Muscle of leg (tissue), 11 donors: ENCODE data around the gene CAMTA1. TPM values are rescaled to one million over a fixed set of nuclear protein-coding genes. Genes with fewer than 3 reads are reported as not detected.
"Not testable (repeated sequence)": the region's sequence is repeated elsewhere in the genome, so short reads cannot be mapped to it uniquely, and the experiment has no call there.

Source experiments
- DNase-seq: peaks from one replicate; pipeline ENCODE4 v3.0.0; 2013
- H3K27ac ChIP-seq: one replicate; pipeline ENCODE4 v1.5.1; 2013; ENCODE audit warnings: mild to moderate bottlenecking, low read length, control low read depth
- H3K27me3 ChIP-seq: one replicate; pipeline ENCODE4 v1.6.1; 2013; ENCODE audit warnings: low read length; ENCODE audit not compliant: control insufficient read depth, insufficient read depth
- H3K36me3 ChIP-seq: one replicate; pipeline ENCODE4 v1.6.1; 2013; ENCODE audit warnings: low read length; ENCODE audit not compliant: control insufficient read depth, insufficient read depth
- H3K4me1 ChIP-seq: one replicate; pipeline ENCODE4 v1.6.1; 2013; ENCODE audit warnings: low read length; ENCODE audit not compliant: control insufficient read depth, insufficient read depth
- H3K4me3 ChIP-seq: one replicate; pipeline ENCODE4 v1.5.1; 2013; ENCODE audit warnings: low read length, control low read depth
- H3K9me3 ChIP-seq: replicated peaks from 2 replicates; pipeline ENCODE4 v1.6.1; 2013; ENCODE audit warnings: low read depth, low read length; ENCODE audit not compliant: control insufficient read depth
- WGBS: methylation state at CpG from one replicate; pipeline ENCODE4 v1.1.5; 2013; ENCODE audit warnings: missing lambda C conversion rate; ENCODE audit not compliant: insufficient coverage; 5-methylcytosine and 5-hydroxymethylcytosine counted together
- polyA plus RNA-seq, 8 donors: library from polyadenylated mRNA; unstranded; fragments of 120-200 nt; gene quantifications; one replicate each; pipeline versions ENCODE4 v1.2.1 to v1.2.3, GENCODE V29; 2013; ENCODE audit warnings: inconsistent platforms in 1 of 8, low replicate concordance in 1 of 8; ENCODE audit not compliant: insufficient read length in 8 of 8, insufficient read depth in 1 of 8
- total RNA-seq: library from RNA; stranded (reverse); fragments of 120-200 nt; gene quantifications from one replicate; pipeline ENCODE4 v1.2.4, GENCODE V29; 2013

The CAMTA1 gene
- total and polyA plus RNA-seq, 9 donors = 36.4 to 56.4 (median 47.7) TPM

GRCh38 chr1:7375781-7376660 lies 590.8 kb downstream of the CAMTA1 start:
- no peaks in the 10 kb centered on the region for H3K36me3 ChIP-seq
- peaks cover 6% of the 10 kb centered on the region for H3K27me3 ChIP-seq
- H3K4me1 ChIP-seq = peaks cover 17% of the 10 kb centered on the region
- 90% methylated on average over 5 of the region's 9 CpGs for WGBS
- no peaks in the 10 kb centered on the region for H3K9me3 ChIP-seq
- no peak for DNase-seq
- H3K4me3 ChIP-seq = no peak overlapping the region
- H3K27ac ChIP-seq = no peak overlapping the region

- no peaks in the 10 kb centered on the region for H3K36me3 ChIP-seq
- H3K4me1 ChIP-seq = peaks cover 17% of the 10 kb centered on the region
- H3K4me3 ChIP-seq = no peak overlapping the region
- DNase-seq = no peak
- H3K9me3 ChIP-seq = no peaks in the 10 kb centered on the region
- H3K27me3 ChIP-seq = peaks cover 6% of the 10 kb centered on the region
- 94% methylated on average over 4 of the region's 4 CpGs for WGBS
- no peak overlapping the region for H3K27ac ChIP-seq
Measured at GRCh38 chr1:7376676-7377075, 591.4 kb downstream of the CAMTA1 start.

- H3K36me3 ChIP-seq = no peaks in the 10 kb centered on the region
- no peak overlapping the region for H3K4me3 ChIP-seq
- H3K27me3 ChIP-seq = peaks cover 6% of the 10 kb centered on the region
- WGBS = 80% methylated on average over 6 of the region's 14 CpGs
- H3K4me1 ChIP-seq = peaks cover 14% of the 10 kb centered on the region
- no peak overlapping the region for H3K27ac ChIP-seq
- no peaks in the 10 kb centered on the region for H3K9me3 ChIP-seq
- DNase-seq = no peak
Measured at GRCh38 chr1:7378346-7379130, 593.3 kb downstream of the CAMTA1 start.

DNA sequence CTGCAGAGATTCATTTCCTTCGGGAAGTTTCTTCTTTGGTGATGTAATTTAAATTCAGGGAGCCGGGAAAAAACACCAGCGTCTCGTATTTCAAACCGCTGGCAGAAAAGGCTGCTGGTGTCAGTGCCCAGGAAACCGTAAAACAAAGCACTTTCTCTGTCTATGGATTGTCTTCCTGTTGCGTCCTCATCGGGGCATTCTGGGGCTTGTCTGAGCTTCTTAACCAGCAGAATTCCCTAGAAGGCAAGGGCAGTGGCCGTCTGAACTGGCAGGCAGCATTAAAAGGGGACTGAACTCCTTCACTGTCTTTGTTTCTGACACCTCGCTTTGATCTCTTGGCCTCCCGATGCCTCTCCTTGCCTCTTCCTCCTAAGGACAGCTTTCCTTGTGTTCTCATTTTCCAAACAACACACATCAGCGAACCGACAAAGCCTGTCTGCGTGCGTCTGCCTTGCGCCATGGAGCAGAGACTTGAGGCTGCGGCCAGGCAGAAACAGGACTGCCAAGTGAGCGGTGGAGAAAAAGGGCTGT lies 594.3 kb downstream of the CAMTA1 start:
- Histone ChIP-seq H3K27me3 (peaks cover 6% of the 10 kb centered on the region), H3K36me3 (no peaks in the 10 kb centered on the region), H3K4me1 (peaks cover 12% of the 10 kb centered on the region), H3K27ac (no peak overlapping the region), H3K9me3 (no peaks in the 10 kb centered on the region), H3K4me3 (no peak overlapping the region)
- 15% methylated on average over 12 of the region's 18 CpGs for WGBS
- DNase-seq = peak; percentile 65

DNA sequence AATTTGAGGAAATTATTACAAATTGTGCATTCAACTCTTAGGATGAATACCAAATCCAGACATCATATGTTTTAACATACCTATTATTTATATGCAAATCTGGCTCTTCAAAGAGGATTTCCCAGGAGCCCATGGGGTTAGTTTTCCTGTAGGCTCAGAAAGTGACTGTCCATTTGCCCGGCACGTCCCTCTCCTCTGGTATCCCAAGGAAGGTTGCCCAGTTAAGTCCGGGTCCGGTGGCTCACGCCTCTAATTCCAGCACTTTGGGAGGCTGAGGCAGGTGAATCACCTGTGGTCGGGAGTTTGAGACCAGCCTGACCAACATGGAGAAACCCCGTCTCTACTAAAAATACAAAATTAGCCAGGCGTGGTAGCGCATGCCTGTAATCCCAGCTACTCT lies 594.8 kb downstream of the CAMTA1 start:
- WGBS = 73% methylated on average over 6 of the region's 9 CpGs

DNA sequence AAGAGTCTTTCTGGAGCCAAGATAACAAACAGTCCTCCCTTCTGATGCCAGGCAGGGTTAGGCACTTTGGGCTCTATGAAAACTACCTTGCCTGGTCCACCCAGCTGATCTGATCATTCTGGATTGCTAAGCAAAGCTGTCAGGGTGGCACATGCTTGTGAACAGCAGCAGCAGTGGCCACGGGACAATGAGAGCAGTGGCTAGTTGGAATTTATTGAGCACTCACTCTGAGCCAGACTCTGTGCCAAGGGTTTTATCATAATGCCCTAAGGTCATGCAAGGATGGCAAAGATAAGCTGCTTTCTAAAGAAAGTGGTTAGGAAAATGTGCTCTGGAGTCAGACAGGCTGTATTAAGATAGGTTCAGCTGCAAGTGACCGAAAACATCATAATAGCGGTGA lies 595.5 kb downstream of the CAMTA1 start:
- Histone ChIP-seq H3K4me1 (peaks cover 12% of the 10 kb centered on the region), H3K9me3 (no peaks in the 10 kb centered on the region), H3K36me3 (no peaks in the 10 kb centered on the region), H3K27me3 (peaks cover 5% of the 10 kb centered on the region), H3K4me3 (no peak overlapping the region), H3K27ac (no peak overlapping the region)
- DNase-seq = no peak
- WGBS = 71% methylated on average over 1 of the region's 3 CpGs

More for the DNA sequence above, 594.8 kb downstream of the CAMTA1 start:
- H3K27me3 ChIP-seq, H3K27ac ChIP-seq, DNase-seq, H3K4me3 ChIP-seq, H3K36me3 ChIP-seq, H3K9me3 ChIP-seq: not testable (repeated sequence)
- peaks cover 12% of the 10 kb centered on the region for H3K4me1 ChIP-seq

- H3K27ac ChIP-seq, H3K9me3 ChIP-seq, H3K4me3 ChIP-seq, H3K36me3 ChIP-seq, H3K27me3 ChIP-seq, DNase-seq: not testable (repeated sequence)
- peaks cover 12% of the 10 kb centered on the region for H3K4me1 ChIP-seq
- WGBS = no CpG with 5 or more reads among the region's 3 CpGs
Measured at GRCh38 chr1:7381729-7382128, 596.5 kb downstream of the CAMTA1 start.

GRCh38 chr1:7382971-7383370 lies 597.7 kb downstream of the CAMTA1 start:
- 69% methylated on average over 2 of the region's 6 CpGs for WGBS
- no peak overlapping the region for H3K27ac ChIP-seq
- H3K9me3 ChIP-seq = no peaks in the 10 kb centered on the region
- peaks cover 5% of the 10 kb centered on the region for H3K27me3 ChIP-seq
- H3K36me3 ChIP-seq = no peaks in the 10 kb centered on the region
- peaks cover 16% of the 10 kb centered on the region for H3K4me1 ChIP-seq
- H3K4me3 ChIP-seq = no peak overlapping the region
- DNase-seq = no peak

- H3K27me3 ChIP-seq = peaks cover 5% of the 10 kb centered on the region
- H3K4me1 ChIP-seq = peaks cover 23% of the 10 kb centered on the region
- H3K27ac ChIP-seq = no peak overlapping the region
- no peaks in the 10 kb centered on the region for H3K36me3 ChIP-seq
- 81% methylated on average over 10 of the region's 13 CpGs for WGBS
- no peak for DNase-seq
- no peak overlapping the region for H3K4me3 ChIP-seq
- no peaks in the 10 kb centered on the region for H3K9me3 ChIP-seq
Measured at GRCh38 chr1:7383671-7384520, 598.6 kb downstream of the CAMTA1 start.
